GM21367 (cell line): ENCODE data around the gene ANKRD44.

Experiments used
- ATAC-seq: cut with Tn5 transposase; IDR thresholded peaks from one replicate; pipeline ENCODE4 v1.9.1; 2021; ENCODE audit not compliant: unreplicated experiment

Gene ANKRD44

DNA sequence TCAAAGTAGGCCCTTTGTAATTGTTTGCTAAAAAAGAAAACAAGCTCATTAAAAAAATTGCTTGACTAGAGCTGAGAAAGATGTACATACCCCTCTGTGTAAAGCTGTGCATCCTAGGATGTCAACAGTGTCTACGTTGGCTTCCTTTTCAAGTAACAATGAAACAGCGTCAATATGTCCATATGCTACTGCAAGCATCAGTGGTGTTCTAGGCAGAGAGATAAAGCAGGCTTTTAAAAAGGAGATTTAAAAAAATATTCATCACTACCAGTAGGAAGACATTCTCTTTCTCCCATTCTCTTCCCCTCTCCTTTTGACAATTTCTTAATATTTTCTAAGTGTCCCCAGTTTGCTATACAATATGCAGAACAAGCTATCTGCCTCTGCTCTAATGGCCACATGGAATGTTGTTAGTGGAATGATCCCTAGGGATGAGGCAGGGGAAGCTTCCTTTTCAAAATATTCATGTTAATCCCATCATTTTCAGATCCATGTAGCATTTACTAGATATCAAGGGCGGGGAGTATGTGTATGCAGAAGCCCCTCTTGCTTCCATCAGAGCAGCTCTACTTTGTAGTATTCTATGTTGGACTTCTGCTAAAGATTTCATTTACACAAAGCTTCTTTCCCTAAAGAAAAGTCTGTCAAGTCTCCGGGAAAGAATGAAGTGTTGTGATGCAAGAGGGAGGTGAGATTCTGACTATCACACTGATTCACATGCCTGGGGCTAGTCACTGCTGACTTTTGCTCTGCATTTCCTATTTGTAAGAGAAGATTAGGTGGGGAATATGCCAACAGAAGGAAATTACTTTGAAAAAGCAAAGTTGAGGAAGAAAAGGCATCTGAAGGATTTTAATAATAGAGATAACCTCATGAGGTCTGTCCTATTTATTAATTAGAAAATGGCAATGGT, 302.6 kb downstream of the ANKRD44 start:
- ATAC-seq: no peak

DNA sequence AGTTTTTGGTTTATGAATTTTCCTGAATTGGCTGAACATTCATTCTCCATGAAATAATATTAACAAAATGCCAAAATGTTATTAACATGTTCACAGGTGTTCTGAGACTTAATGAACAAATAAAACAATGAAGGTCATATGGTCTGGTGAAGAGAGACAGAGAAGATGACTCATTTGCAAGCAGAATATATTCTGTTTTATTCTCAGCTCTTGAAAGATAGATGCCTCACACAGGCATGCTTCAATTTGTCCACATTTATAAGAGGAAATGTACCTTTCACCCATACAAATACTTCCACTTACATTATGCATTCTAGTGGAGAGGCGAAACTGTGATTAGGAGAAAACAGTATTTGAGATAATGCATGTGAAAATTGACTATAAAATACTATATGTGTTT, 308.7 kb downstream of the ANKRD44 start:
- ATAC-seq: no peak

DNA sequence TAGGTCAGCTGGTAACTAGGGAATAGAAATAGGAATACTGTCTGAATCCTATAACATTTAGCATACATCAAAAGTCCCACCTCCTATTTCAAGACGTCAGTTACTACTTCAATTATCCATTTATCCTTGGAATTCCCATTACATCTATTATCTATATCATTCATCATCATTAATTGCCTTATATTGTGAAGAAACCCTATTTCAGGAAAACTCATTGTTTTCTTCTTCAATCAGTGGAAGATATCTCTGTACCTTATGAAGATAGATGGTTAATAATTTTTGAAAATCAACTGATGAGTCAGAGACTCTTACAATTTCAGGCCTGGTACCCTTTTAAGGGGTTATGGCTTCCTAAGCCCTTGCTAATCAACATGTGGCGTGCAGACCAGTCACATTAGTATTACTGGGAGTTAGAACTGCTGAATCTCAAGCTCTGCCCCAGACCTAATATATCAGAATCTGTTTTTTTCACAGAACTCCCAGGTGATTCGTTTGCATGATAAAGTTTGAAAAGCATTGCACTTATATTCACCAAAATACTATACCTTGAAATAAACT, 314.7 kb downstream of the ANKRD44 start:
- no peak for ATAC-seq

DNA sequence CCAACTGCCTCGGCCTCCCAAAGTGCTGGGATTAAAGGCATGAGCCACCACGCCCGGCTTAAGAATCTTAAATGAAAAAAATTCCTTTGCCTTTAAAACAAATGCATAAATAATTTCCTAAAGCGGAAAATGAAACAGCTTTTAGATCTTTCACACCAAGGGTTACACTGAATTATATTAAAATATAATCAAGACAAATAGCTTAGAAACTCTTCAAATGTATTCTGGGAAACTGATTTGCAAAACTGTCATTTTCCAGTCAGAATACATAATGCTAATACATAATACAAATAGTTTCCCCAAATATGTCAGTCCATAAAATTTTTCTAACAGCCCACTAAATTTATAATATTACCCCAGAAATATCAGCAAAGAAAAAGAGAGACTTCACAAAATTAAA, 315.8 kb downstream of the ANKRD44 start:
- ATAC-seq: no peak

DNA sequence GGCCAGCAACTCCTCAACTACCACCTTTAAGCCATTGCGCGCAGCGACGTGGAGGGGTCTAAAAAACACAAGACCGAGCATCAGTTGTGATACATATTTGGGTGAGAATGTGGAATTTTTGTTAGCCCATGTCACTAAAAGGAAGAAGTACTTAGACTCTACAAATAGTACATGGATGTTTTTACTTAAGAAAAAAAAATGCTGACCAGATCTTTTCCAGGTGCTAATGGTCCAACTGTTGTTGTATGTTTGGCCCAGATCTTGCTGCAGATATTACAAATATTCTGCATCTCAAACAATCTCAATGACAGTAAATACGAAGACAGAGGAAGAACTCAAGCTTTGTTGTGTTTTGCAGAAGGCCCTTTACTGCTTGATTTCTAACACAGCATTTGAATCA, 317.0 kb downstream of the ANKRD44 start:
- no peak for ATAC-seq

DNA sequence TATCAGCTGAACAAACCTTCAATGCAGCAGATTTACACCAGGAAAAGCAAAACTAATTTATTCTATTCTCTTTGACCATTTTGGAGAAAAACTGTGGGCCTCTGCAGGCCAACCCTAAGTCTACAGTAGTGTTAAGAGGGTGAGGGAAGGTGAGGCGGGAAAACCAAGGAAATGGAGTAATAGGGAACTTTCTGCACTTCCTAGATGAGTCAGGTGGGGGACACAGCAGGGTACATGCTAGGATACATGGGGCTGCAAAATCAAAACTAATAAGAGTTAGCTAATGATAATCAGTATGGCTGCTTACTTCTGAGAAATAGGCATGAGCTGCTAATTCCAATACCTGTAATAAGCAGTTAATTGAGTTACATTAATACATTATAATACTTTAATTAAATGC, 318.1 kb downstream of the ANKRD44 start:
- ATAC-seq: no peak

DNA sequence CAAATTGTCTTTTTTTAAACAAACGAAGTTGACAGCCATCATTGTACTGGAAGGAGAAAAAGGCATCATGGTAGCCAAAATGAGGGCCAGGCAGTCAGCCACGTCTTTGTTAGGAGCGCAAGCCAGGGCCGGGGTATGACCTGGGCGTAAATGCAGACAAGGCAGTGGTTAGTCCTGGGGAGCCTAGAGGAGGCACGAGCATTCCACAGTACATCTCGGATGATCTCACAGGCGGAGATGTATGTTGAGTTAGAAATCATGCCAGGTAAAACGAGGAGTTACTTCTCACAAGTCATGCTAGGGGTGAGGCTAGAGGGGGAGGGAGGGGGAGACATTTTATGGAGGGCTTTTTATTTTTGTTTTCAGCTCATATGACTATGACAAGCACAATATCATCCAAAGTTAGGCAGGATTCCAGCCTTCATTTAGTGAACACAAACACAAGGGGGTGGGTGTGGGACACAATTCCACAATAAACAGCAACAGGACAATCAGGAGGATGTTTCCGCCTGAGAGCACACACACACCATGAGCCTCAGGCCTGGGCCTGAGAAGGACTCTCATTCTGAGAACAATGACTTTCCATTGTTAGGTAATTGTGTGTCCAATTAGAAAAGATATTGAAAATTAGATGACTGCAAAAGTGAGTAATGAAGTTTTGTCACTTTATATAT, 319.7 kb downstream of the ANKRD44 start:
- no peak for ATAC-seq

DNA sequence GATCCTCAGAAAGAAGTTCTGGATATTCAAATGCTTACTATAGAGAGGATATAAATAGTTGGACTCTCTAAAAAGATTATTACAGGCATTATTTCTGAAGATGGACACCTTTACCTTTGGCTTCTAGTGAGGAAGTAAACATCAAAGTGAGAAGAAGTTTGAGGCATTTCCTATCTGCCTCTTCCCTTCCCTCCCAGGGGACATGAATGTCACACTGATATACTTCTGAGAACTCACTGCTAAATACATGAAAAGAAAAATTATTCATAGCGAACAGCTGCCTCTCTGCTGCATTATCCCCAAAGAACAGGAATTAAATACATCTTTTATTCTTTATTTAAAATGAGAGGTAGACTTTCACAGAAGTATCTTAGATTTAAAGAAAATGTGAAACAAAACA, 320.5 kb downstream of the ANKRD44 start:
- no peak for ATAC-seq

DNA sequence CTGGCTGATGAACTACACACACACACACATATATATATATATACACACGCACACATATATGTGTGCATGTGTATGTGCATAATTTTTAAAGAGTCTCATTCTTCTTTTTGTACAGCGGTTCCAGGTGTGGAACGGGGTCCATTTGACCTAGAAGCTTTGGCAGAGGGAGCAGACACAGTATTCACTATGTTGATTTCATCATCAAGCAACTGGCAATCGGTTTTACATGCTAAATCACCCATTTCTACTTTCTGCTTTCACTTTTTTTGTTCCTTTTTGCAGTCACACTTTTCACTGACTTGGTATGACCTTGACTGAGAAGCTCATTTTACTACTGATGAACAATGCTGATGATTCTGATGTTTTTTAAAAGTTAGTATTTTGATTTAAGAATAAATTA, 321.1 kb downstream of the ANKRD44 start:
- no peak for ATAC-seq

DNA sequence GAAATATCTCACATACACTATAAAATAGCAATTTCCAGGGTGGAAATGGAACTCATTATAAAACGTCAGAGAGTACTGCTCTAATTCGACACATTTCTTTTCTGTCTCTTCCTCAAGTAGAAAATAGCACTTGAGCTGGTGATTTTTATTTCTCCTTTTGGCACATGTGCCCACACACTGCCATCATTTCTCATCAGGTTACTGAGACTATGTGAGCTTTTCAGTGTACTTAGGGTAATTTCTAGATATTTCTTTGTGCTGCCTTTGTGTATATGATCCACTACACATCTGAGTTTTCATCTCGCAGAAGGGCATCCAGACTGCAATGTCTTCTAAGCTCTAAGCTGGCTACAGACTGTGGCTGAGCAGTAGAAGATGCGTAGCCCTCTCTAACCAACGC, 321.9 kb downstream of the ANKRD44 start:
- no peak for ATAC-seq

DNA sequence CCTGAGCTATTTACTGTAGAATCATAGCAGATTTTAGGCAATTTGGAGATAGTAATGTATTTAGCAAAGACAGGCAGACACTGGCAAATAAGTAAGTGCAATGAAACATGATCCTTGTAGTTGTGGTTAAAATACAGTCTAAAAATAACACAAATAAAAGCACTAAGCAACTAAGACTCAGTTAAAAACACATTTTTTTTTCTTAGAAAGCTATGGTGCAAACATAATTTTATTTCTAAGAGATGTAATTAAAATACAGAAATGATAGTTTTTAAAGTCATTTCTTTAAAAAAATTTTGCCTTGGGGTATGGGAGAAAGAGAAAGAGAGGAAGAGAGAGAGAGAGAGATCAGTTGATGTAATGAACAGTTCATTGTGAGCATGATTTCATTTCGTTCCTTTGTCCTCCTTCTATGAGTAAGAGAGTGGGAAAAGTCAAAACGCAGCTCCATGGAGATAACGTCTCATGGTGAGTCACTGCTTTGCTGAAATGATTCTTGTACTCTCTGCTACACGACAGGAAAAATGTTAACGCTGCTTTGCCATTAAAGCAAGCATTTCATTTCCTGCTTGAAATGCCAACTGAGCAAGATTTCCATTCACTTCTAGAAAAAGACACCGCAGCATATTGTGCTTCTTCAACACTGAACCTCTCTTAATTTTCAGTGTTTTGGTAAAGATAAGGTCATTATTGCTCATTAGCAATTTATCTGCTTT, 322.8 kb downstream of the ANKRD44 start:
- no peak for ATAC-seq

DNA sequence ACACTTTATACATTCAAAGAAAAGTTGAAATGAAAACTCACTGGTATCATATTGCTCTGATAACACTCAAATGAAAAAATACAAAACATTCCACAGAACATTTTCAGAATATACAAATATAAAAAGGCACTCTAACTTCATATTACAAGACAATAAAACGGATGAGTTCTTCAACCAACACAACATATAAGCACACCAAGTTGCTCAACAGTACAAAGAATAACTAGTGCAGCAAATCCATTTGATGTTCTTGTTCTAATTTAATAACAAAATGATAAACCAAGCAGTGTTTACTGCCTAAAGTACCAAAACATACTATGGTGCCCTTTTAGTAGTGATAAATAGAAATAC, 323.3 kb downstream of the ANKRD44 start:
- ATAC-seq: no peak

DNA sequence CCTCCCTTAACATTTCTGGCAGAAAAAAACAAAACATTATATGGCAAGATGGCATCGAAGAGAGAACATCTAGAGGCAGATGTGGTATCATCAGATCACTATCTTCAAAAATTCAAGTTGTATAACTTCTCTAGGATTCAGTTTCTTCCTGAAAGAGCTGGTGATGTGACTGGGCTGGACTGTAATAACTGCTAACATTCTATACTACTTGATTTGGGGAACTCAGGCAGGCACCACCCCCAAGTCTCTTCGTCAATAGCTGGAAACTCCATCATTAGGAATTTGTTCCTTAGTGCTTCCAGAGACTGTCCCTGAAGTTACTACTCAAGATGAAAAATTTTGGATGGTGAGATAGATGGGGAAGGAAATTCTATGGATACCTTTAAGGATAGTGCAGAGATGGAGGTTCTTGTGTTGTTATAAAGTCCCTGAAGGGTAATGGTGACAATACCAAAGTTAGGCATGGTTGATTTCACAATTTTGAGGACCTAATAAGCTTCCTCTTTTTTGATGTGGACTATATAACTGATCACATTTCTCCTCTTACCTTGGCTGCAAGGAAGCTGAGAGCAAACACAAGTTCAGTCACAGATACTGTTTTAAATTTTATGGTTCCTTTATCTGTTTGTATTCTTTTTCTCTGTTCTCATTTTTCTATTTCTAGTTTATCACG, 324.9 kb downstream of the ANKRD44 start:
- no peak for ATAC-seq

DNA sequence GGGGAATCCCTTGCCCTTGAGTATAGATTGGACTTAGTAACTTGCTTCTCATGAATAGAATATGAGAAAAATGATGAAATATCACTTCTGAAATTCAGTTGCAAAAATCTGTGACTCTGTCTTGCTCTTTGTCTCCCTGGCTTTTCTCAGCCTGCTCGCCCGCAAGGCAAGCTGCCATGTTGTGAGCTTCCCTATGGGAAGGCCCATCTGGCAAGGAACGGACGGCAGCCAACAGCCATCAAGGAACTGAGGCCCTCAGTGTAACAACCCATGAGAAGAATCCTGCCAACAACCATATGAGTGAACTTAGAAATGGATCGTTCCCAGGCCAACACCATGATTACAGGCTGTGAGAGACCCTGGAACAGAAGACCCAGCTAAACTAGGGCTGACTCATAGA, 325.7 kb downstream of the ANKRD44 start:
- ATAC-seq: no peak

DNA sequence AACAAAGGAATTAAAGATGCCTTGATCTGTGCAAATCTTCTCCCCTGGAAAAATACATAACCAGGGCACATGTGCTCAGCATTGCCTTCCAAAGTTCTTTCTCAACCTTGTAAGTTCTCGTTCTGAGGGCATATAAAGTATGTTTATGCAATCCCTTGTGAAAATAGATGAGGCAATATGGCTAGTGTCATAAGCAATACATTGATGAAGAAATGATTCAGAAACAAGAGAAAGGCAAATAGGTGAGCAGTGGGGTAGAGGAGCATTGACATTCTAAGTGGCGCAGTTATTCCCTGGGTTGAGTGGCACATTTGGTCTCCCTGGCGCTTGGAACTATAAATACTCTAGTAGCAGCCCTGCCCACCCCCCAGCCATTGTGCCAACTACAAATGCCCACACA, 326.6 kb downstream of the ANKRD44 start:
- no peak for ATAC-seq

DNA sequence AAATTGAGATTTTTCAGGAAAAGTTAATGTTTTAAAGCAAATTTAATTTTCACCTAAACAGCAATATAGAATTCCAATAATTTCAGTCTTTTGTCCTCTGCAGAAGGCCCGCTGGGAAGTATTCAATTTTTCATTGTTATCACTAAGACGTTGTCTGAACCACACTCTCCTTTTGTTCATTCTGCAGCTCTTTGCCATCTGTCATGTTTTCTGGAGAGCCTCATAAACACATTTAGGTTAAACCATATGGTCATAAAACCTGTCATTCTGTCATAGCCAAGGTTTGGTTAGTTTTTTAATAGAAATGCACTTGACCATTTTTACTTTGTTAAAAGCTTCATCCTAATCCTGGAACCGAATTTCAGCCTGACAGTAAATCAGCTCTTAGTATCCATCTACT, 330.1 kb downstream of the ANKRD44 start:
- ATAC-seq: no peak

DNA sequence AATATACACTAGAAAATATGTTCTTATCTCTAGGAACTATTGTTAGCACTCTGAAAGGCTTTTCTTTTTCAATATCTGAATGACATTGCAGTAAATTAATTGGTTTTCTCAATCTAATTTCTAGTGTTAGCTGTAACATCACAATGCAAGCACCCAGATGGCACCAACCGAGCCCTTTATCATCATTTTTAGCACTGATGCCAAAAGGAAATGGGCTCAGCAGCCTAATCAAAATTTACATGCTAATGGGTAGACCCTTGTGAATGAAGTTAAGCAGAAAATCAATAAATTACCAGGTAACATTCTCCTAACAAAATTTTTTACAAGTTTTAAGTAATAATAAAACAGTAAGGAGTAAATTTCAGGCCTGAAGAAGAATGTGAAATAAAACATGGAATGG, 330.6 kb downstream of the ANKRD44 start:
- ATAC-seq: no peak

DNA sequence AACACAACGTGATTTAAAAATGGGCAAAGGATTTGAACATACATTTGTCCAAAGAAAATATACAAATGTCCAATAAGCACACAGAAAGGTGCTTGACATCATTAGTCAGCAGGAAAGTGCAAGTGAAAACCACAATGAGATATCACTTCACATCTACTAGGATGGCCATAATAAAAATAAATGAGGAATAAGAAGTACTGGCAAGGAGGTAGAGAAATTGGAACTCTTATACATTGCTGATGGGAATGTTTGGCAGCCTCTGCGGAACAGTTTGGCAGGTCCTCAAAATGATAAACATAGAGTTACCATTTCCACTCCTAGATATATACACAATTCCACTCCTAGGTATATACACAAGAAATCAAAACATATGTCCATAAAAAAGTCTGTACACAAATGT, 333.1 kb downstream of the ANKRD44 start:
- ATAC-seq: no peak

DNA sequence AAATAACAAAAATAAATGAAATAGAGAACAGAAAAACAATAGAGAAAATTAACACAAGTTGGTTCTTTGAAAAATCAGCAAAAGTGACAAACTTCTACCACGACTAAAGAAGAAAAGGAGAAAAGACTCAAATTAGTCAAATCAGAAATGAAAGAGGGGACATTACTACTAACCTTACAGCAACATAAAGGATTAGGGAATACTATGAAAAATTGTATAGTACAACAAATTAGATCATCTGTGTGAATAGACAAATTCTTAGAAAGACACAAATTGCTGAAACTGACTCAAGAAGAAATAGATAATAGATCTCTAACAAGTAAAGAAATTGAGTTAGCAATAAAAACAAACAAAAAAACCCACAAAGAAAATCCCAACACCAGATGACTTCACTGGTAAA, 335.6 kb downstream of the ANKRD44 start:
- ATAC-seq: no peak

DNA sequence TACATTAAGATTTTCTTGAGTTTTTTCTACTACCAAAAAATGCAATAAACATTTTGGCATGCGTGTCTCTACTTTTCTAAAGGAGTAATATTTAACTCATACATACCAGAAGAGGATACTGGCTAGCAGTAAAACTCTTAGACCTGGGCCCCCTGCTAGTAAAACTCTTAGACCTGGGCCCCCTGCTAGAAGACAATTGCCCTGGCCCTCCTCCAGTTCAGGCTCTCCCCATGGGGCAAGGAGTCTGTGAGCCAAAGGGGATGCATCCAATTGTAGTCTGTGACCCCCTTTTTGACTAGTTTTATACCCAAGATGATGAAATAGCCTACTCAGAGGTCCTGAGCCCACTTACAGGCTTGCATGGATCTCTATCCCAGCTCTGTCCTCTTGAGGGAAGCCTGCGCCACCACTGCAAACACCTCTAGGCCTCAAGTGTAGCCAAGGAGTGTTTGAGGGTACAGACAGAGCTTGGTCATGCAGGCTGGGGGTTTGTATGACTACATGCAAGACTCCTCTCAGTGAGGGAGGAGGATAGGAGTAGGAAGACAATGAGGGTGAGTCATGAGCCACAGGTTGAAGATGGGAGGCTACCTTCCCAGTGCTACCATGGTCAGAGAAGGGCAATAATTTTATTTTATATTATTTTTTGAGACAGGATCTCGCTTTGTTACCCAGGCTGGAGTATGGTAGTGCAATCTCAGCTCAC, 338.9 kb downstream of the ANKRD44 start:
- no peak for ATAC-seq

DNA sequence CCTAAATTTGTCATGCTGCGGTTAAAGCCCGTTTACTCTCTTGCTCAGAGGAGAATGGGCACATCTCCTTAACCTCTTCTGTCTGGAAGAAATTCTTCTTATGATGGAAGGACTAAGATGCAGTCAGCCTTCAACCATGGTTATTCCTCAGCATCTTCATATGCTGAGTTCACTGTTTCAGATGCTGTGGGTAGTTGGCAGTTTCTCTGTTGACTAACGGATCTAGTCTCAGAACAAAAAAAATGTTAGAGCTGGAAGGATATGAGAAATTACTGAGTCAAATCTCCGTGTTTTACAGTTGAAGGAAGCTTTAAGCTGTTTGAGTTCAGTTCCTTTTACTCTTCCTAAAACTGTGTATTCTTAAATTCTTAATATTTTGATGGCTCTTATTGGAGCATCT, 340.5 kb downstream of the ANKRD44 start:
- ATAC-seq: no peak
